Type B pancreatic cell (in vitro differentiated cells): ENCODE measurements around the gene ABI2. TPM values are rescaled to one million over a fixed set of nuclear protein-coding genes. Genes with fewer than 3 reads are reported as not detected.

Source experiments
- DNase-seq: peaks from one replicate; pipeline ENCODE4 v3.0.0; 2021; ENCODE audit warnings: mixed read lengths; ENCODE audit not compliant: unreplicated experiment; ENCODE audit errors: extremely low spot score
- H3K27ac Mint-ChIP-seq: 2 replicates; pipeline ENCODE4 v1.8.0; 2021; ENCODE audit warnings: mild to moderate bottlenecking, mixed read lengths
- H3K27me3 Mint-ChIP-seq: 2 replicates; pipeline ENCODE4 v1.8.0; 2021; ENCODE audit warnings: mixed read lengths
- H3K36me3 Mint-ChIP-seq: 2 replicates; pipeline ENCODE4 v1.8.0; 2021; ENCODE audit warnings: mixed read lengths
- H3K4me1 Mint-ChIP-seq: one replicate; pipeline ENCODE4 v1.8.0; 2021; ENCODE audit warnings: mixed read lengths; ENCODE audit not compliant: unreplicated experiment
- H3K4me3 Mint-ChIP-seq: 2 replicates; pipeline ENCODE4 v1.8.0; 2021; ENCODE audit warnings: mild to moderate bottlenecking, mixed read lengths
- H3K9me3 Mint-ChIP-seq: 2 replicates; pipeline ENCODE4 v1.8.0; 2021; ENCODE audit warnings: mixed read lengths
- CTCF ChIP-seq: fragments of 200-600 bp; sonication (generic); conservative IDR thresholded peaks from 2 replicates; pipeline ENCODE4 v1.5.0; 2021; ENCODE audit warnings: antibody characterized with exemption, mild to moderate bottlenecking
- total RNA-seq: library from RNA; stranded (reverse); gene quantifications from 2 replicates; pipeline ENCODE4 v1.2.1, GENCODE V29; 2021; ENCODE audit warnings: low replicate concordance

ABI2 gene
- total RNA-seq, 1 donor from 2014 or later, result 94.6 TPM

GRCh38 chr2:203451689-203452088, 123.5 kb downstream of the ABI2 start:
- no peak for TF ChIP-seq CTCF
- peaks cover 12% of the 10 kb centered on the region for H3K4me1 Mint-ChIP-seq
- no peaks in the 10 kb centered on the region for H3K27me3 Mint-ChIP-seq
- no peak overlapping the region for H3K27ac Mint-ChIP-seq
- no peak overlapping the region for H3K4me3 Mint-ChIP-seq
- DNase-seq, result no peak
- H3K36me3 Mint-ChIP-seq, result peaks cover 7% of the 10 kb centered on the region
- H3K9me3 Mint-ChIP-seq, result no peaks in the 10 kb centered on the region

GRCh38 chr2:203453858-203454451, 125.8 kb downstream of the ABI2 start:
- Mint-ChIP-seq H3K9me3 (no peaks in the 10 kb centered on the region), H3K4me3 (no peak overlapping the region), H3K27ac (peak overlapping the region; percentile 40), H3K4me1 (peaks cover 12% of the 10 kb centered on the region), H3K27me3 (no peaks in the 10 kb centered on the region), H3K36me3 (peaks cover 4% of the 10 kb centered on the region)
- TF ChIP-seq CTCF, result peak; percentile 91
- DNase-seq, result no peak

GRCh38 chr2:203455209-203455608, 127.0 kb downstream of the ABI2 start:
- no peak overlapping the region for H3K27ac Mint-ChIP-seq
- H3K9me3 Mint-ChIP-seq, result no peaks in the 10 kb centered on the region

GRCh38 chr2:203461746-203462145, 133.6 kb downstream of the ABI2 start:
- Mint-ChIP-seq H3K9me3 (no peaks in the 10 kb centered on the region), H3K36me3 (peaks cover 3% of the 10 kb centered on the region), H3K27me3 (no peaks in the 10 kb centered on the region), H3K4me3 (no peak overlapping the region), H3K4me1 (peaks cover 11% of the 10 kb centered on the region), H3K27ac (no peak overlapping the region)
- no peak for DNase-seq
- TF ChIP-seq CTCF, result no peak

More at GRCh38 chr2:203455209-203455608, 127.0 kb downstream of the ABI2 start:
- H3K27me3 Mint-ChIP-seq, result no peaks in the 10 kb centered on the region
- TF ChIP-seq CTCF, result no peak
- peaks cover 7% of the 10 kb centered on the region for H3K36me3 Mint-ChIP-seq
- DNase-seq, result no peak
- no peak overlapping the region for H3K4me3 Mint-ChIP-seq
- peaks cover 12% of the 10 kb centered on the region for H3K4me1 Mint-ChIP-seq

- H3K4me1 Mint-ChIP-seq, result peaks cover 11% of the 10 kb centered on the region
- H3K27ac Mint-ChIP-seq, result no peak overlapping the region
- no peaks in the 10 kb centered on the region for H3K27me3 Mint-ChIP-seq
- H3K36me3 Mint-ChIP-seq, result peaks cover 3% of the 10 kb centered on the region
- no peak for DNase-seq
- TF ChIP-seq CTCF, result no peak
- H3K4me3 Mint-ChIP-seq, result no peak overlapping the region
- H3K9me3 Mint-ChIP-seq, result no peaks in the 10 kb centered on the region
These were observed 134.1 kb downstream of the ABI2 start for GRCh38 chr2:203462308-203462707.
